Effector memory CD8-positive, alpha-beta T cell (primary cell): ENCODE data around the gene ERCC6L2.

ENCODE experiments used
- ATAC-seq: fragments of 150-1000 bp; cut with Tn5 transposase; replicated peaks from 2 replicates; pipeline ENCODE4 v1.10.0; 2021; ENCODE audit warnings: mild to moderate bottlenecking, moderate library complexity
- DNase-seq, 3 experiments: peaks; one replicate each; pipeline ENCODE4 v3.0.0; 2021
- H3K27ac Mint-ChIP-seq, 2 donors: one replicate each; pipeline ENCODE4 v1.8.0; 2022; ENCODE audit warnings: mild to moderate bottlenecking in 2 of 2, mixed read lengths in 2 of 2, moderate library complexity in 2 of 2
- H3K27me3 Mint-ChIP-seq, 2 donors: one replicate each; pipeline ENCODE4 v1.8.0; 2022; ENCODE audit warnings: mixed read lengths in 2 of 2
- H3K36me3 Mint-ChIP-seq: one replicate; pipeline ENCODE4 v1.8.0; 2022; ENCODE audit warnings: mild to moderate bottlenecking, moderate library complexity, mixed read lengths; ENCODE audit not compliant: insufficient read depth
- H3K4me1 Mint-ChIP-seq, 2 donors: one replicate each; pipeline ENCODE4 v1.8.0; 2022; ENCODE audit warnings: low read depth in 2 of 2, mixed read lengths in 2 of 2
- H3K4me3 Mint-ChIP-seq, 2 donors: one replicate each; pipeline ENCODE4 v1.8.0; 2022; ENCODE audit warnings: mild to moderate bottlenecking in 2 of 2, mixed read lengths in 2 of 2, moderate library complexity in 2 of 2
- H3K9me3 Mint-ChIP-seq, 2 donors: one replicate each; pipeline ENCODE4 v1.8.0; 2022; ENCODE audit warnings: mixed read lengths in 2 of 2

ERCC6L2 gene

DNA sequence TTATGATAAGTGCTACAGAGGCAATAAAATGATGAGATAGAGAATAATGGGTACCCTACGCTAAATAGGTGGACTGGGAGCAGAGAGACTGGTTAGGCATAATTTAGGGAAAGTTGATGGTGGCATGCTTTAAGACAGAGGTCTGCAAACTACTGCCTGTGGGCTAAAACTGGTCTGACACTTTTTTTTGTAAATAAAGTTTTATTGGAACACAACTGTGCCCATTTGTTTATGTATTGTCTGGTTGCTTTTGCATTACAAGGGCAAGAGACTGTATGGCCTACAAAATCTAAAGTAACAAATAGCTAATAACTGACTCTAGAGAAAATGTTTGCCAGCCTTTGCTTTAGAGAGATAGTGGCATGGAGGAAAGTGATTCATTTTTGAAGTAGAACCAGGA is 2.5 kb downstream of the ERCC6L2 start:
- Mint-ChIP-seq H3K4me3 (no peak overlapping the region), H3K36me3 (peaks cover 20% of the 10 kb centered on the region), H3K27me3 (no peaks in the 10 kb centered on the region), H3K4me1 (peaks cover 22 to 28% of the 10 kb centered on the region in 2 donors), H3K27ac (no peak overlapping the region), H3K9me3 (no peaks in the 10 kb centered on the region)
- ATAC-seq (no peak), DNase-seq (no peak)

DNA sequence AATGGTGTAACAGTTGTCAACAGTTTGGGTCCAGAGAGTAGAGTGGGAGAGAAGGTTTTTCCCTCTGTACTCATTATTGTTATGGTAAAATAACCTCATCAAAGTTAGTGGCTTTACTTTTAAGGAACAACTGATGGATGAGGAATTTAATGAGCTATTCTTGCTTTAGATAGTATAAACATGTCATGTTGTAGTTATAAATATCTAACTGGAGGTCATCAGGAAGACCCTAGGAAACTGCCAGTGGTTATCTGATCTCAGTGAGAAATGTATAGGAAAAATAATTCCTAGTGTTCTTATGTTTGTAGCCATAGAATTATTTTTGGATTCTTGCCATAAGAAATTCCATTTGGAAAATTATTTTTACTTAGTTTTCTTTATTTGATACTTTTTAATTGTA is 4.1 kb downstream of the ERCC6L2 start:
- ATAC-seq: no peak
- peaks cover 18 to 24% of the 10 kb centered on the region in 2 donors for H3K4me1 Mint-ChIP-seq
- no peak overlapping the region for H3K4me3 Mint-ChIP-seq

DNA sequence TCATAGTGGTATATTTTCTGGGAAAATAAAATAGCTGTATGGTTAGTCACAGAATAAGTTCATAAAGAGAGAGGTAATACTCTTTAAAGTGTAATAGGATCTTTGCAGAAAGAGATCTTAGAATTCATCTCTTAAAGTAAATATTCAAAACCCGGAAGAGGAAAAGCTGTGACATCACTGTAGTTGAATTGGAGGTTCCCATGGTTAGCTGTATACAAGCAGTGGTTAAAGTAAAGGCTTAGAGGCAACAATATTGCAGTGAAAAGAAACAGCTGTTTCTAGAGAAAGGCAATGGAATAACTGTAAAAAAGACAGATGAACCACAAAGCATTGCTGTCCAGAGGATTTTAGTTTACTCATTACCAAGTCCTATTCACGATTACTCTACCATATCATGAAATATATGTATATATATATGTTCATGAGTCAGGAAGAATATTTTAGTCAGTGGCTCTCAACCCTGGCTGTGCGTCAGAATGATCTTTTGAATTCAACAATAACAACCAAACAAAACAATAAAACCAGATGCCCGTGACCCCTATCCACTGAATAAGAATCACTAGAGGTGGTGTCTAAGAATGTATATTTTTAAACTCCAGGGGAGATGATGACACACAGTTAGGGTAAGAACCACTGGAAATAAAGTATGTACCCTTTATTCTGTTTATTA is 4.7 kb downstream of the ERCC6L2 start:
- H3K4me3 Mint-ChIP-seq: no peak overlapping the region
- no peaks in the 10 kb centered on the region for H3K27me3 Mint-ChIP-seq
- peaks cover 28% of the 10 kb centered on the region for H3K36me3 Mint-ChIP-seq
- peak overlapping the region in 1 of 2 donors; percentile 60 for H3K27ac Mint-ChIP-seq
- DNase-seq (no peak), ATAC-seq (no peak)
- no peaks in the 10 kb centered on the region for H3K9me3 Mint-ChIP-seq
- peaks cover 17 to 27% of the 10 kb centered on the region in 2 donors for H3K4me1 Mint-ChIP-seq

More for the DNA sequence above, 4.1 kb downstream of the ERCC6L2 start:
- no peaks in the 10 kb centered on the region for H3K9me3 Mint-ChIP-seq
- peaks cover 32% of the 10 kb centered on the region for H3K36me3 Mint-ChIP-seq
- no peak for DNase-seq
- peak overlapping the region in 1 of 2 donors; percentile 60 for H3K27ac Mint-ChIP-seq
- no peaks in the 10 kb centered on the region for H3K27me3 Mint-ChIP-seq

DNA sequence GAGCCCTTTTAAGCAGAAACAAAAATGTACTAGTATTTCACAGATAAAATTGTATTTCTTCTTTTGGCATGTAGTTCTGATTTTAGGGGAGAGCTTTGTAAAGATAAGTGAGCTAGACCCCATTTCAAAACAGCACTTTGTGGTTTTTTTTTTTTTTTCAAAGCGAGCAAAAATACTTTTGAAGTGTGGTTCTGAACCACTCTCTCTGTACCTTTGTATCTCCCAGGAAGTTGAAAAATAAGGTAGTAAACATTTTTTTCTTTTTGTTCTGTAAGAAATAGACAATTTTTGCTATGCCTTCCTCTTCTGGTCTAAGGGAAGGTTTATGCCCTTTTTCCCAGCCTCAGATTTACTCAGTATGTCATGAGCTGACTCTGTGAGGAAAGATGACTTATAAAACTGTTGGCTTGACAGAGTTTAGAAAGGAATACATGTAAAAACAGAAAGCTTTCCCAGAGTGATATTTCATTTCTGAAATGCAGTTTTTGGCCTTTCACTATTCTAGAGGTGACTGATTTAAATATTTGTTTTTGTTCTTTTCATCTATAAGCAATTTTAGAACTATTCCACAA is 12.5 kb downstream of the ERCC6L2 start:
- H3K4me1 Mint-ChIP-seq: peaks cover 16 to 41% of the 10 kb centered on the region in 2 donors
- no peaks in the 10 kb centered on the region for H3K9me3 Mint-ChIP-seq
- H3K27ac Mint-ChIP-seq: peak overlapping the region; percentile 76 to 80
- DNase-seq (no peak), ATAC-seq (peak; percentile 63)
- no peaks in the 10 kb centered on the region for H3K27me3 Mint-ChIP-seq
- peak overlapping the region; percentile 34 to 65 for H3K4me3 Mint-ChIP-seq
- H3K36me3 Mint-ChIP-seq: peaks cover 14% of the 10 kb centered on the region

DNA sequence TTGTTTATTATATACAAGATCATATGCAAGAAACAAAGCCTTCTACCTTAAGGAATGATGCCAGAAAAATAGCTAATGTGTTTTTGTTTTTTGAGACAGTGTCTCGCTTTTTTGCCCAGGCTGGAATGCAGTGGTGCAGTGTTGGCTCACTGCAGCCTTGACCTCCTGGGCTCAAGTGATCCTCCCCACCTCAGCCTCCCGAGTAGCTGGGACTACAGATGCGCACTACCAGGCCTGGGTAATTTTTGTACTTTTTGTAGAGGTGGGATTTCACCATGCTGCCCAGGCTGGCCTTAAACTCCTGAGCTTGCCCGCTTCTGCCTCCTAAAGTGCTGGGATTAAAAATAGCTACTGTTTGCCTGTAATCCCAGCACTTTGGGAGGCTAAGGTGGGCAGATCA is 15.1 kb downstream of the ERCC6L2 start:
- Mint-ChIP-seq H3K4me1 (peaks cover 12 to 33% of the 10 kb centered on the region in 2 donors), H3K27me3 (no peaks in the 10 kb centered on the region), H3K9me3 (no peaks in the 10 kb centered on the region), H3K36me3 (peaks cover under 1% of the 10 kb centered on the region), H3K27ac (no peak overlapping the region), H3K4me3 (no peak overlapping the region)
- DNase-seq: no peak
- ATAC-seq: no peak

DNA sequence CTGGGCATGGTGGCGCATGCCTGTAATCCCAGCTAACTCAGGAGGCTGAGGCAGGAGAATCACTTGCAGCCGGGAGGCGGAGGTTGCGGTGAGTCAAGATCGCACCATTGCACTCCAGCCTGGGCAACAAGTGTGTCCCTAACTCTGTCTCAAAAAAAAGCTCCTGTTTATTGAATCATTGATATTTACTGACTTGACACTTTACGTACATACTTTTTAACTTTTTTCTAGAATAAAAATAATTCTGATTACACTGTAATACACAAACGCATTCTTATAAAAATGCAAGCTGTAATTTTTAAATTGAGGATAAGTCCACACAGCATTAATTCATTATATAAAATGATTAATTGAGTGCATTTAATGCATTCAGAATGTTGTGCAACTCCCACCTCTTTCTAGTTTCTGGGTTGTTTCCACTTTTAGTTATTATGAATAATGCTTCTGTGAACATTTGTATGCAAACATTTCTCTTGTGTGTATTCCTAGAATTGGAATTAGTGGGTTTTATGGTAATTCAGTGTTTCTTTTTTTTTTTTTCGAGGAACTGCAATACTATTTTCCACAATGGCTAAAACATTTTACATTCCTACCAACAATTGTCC is 15.7 kb downstream of the ERCC6L2 start:
- no peak overlapping the region for H3K4me3 Mint-ChIP-seq
- H3K9me3 Mint-ChIP-seq: no peaks in the 10 kb centered on the region
- no peak overlapping the region for H3K27ac Mint-ChIP-seq
- DNase-seq: no peak
- peaks cover 14 to 35% of the 10 kb centered on the region in 2 donors for H3K4me1 Mint-ChIP-seq
- peaks cover 3% of the 10 kb centered on the region for H3K36me3 Mint-ChIP-seq
- no peak for ATAC-seq
- no peaks in the 10 kb centered on the region for H3K27me3 Mint-ChIP-seq

DNA sequence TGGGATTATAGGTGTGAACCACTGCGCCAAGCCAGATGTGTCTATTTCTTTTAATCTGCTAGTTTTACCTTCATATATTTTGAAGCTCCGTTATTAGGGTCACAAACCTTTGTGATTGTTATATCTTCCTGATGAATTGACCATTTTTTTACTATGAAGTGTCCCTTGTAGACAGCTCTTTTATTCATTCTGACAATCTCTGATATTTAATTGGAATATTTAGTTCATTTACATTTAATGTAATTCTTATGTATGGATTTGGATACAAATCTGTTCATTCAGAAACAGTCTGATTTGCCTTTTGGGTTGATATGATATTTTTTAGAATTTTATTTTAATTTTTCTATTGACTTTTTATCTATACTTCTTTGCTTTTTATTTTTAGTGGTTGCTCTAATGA is 17.2 kb downstream of the ERCC6L2 start:
- peaks cover 3% of the 10 kb centered on the region for H3K36me3 Mint-ChIP-seq
- H3K4me3 Mint-ChIP-seq: no peak overlapping the region
- DNase-seq (no peak), ATAC-seq (no peak)
- H3K27ac Mint-ChIP-seq: no peak overlapping the region
- no peaks in the 10 kb centered on the region for H3K27me3 Mint-ChIP-seq
- H3K4me1 Mint-ChIP-seq: peaks cover 11 to 38% of the 10 kb centered on the region in 2 donors
- no peaks in the 10 kb centered on the region for H3K9me3 Mint-ChIP-seq

DNA sequence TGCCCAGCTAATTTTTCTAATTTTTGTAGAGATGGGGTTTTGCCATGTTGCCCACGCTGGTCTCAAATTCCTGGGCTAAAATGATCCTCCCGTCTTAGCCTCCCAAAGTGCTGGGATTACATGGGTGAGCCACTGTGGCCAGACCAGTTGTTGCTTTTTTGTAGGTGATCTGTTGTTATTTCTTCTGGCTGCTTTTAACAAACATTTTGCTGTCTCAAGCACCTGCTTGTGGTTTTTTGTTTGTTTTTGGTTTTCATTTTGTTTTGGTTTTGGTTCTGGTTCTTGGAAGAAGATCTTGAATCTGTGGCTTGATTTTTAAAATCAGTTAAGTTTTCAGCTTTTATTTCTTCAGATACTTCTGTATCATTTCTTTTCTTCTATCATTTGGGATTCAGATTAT is 21.1 kb downstream of the ERCC6L2 start:
- no peaks in the 10 kb centered on the region for H3K27me3 Mint-ChIP-seq
- ATAC-seq: no peak
- H3K36me3 Mint-ChIP-seq: peaks cover 10% of the 10 kb centered on the region
- H3K27ac Mint-ChIP-seq: peak overlapping the region in 1 of 2 donors; percentile 38
- H3K4me3 Mint-ChIP-seq: peak overlapping the region in 1 of 2 donors; percentile 25
- no peak for DNase-seq
- peaks cover 7 to 20% of the 10 kb centered on the region in 2 donors for H3K4me1 Mint-ChIP-seq
- no peaks in the 10 kb centered on the region for H3K9me3 Mint-ChIP-seq

DNA sequence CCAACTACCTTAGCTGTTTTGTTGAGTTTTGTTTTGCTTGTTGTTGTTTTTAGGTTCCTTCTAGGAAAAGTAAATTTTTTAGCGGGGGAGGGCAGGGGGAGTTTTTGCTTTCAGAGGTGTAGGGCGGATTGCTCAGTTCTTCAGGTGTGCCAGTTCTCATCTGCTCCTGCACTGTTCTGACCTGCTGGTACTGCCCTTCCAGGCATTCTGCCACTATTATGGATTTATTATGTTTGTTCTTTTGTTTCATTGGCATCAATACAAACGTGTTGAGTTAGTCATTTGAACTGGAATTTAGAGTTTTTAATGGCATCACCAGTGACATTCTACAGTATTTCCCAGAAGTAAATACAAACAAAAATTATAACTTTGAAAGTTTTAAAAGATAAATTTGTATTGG is 26.0 kb downstream of the ERCC6L2 start:
- no peak overlapping the region for H3K4me3 Mint-ChIP-seq
- DNase-seq (no peak), ATAC-seq (no peak)
- H3K36me3 Mint-ChIP-seq: peaks cover 6% of the 10 kb centered on the region
- no peaks in the 10 kb centered on the region for H3K9me3 Mint-ChIP-seq
- H3K4me1 Mint-ChIP-seq: peaks cover 4 to 10% of the 10 kb centered on the region in 2 donors
- no peaks in the 10 kb centered on the region for H3K27me3 Mint-ChIP-seq
- H3K27ac Mint-ChIP-seq: peak overlapping the region in 1 of 2 donors; percentile 20

DNA sequence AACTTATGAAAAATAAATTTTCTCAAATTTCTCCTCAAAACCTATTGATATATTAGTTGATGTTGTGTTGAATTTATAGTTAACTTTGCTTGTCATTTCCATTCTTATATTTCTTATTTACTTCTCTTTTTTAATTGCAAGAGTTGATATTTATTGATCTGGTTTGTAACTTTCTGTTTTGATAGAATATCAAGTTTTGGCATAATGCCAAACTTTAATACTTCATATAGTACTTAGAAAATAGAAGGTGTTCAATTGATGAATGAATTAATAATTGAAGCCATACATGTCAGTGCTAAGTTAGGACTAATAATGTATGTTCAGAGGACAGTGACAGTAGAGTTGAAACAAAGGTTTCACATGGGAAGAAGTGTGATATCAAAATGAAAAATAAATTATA is 27.9 kb downstream of the ERCC6L2 start:
- H3K27ac Mint-ChIP-seq: no peak overlapping the region
- DNase-seq (no peak), ATAC-seq (no peak)
- H3K4me1 Mint-ChIP-seq: peaks cover 0 to 6% of the 10 kb centered on the region in 2 donors
- no peaks in the 10 kb centered on the region for H3K9me3 Mint-ChIP-seq
- H3K36me3 Mint-ChIP-seq: peaks cover 4% of the 10 kb centered on the region
- H3K27me3 Mint-ChIP-seq: no peaks in the 10 kb centered on the region
- H3K4me3 Mint-ChIP-seq: no peak overlapping the region

DNA sequence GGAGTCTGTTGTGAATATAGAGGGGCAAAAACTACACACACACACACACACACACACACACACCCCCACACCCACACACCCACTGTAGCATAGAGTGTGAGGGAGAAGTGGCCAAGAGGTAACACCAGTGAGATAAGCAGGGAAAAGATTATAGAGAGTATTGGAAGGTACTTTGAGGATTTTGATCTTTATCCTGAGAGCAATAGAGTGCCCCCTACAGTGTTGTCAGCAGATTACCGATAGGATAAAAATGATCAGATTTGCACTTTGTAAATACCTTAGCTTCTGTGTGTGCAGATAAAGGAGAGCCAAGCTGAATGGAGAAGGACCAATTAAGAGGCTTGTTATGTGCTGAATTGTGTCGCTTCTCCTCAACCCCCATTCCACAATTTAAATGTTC is 32.3 kb downstream of the ERCC6L2 start:
- H3K9me3 Mint-ChIP-seq: no peaks in the 10 kb centered on the region
- DNase-seq (no peak), ATAC-seq (no peak)
- no peak overlapping the region for H3K4me3 Mint-ChIP-seq
- no peaks in the 10 kb centered on the region for H3K27me3 Mint-ChIP-seq
- peak overlapping the region in 1 of 2 donors; percentile 68 for H3K27ac Mint-ChIP-seq
- peaks cover 0 to 7% of the 10 kb centered on the region in 2 donors for H3K4me1 Mint-ChIP-seq
- H3K36me3 Mint-ChIP-seq: no peaks in the 10 kb centered on the region

DNA sequence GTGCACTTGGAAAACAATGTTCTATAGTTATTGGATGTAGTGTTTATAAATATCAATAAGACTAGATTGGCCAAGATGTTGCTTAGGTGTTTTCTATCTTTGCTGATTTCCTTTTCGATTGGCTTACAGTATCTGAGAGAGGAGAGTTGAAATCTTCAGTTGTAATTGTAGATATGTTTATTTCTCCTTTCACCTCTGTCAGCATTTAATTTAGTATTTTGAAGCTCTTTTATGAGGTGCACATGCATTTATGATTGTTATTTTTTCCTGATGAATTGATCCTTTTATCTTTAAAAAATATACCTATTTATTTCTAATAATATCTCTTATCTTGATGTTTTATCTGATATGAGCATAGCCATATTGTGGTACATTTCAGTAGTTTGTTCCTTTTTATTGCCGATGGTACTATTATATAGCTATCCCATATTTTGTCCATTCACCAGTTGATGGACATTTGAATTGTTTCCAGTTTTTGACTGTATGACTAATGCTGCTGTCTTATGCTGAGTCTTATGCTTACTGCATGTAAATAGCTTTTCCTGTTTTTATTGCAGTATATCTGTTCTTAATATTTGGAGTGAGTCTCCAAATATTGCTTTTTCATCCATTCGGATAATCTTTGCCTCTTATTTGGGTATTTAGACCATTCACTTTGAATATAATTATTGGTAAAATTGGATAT is 34.7 kb downstream of the ERCC6L2 start:
- ATAC-seq: no peak
- Mint-ChIP-seq H3K27me3 (no peaks in the 10 kb centered on the region), H3K27ac (peak overlapping the region in 1 of 2 donors; percentile 77), H3K36me3 (peaks cover 10% of the 10 kb centered on the region), H3K4me3 (no peak overlapping the region), H3K9me3 (no peaks in the 10 kb centered on the region), H3K4me1 (peaks cover 4 to 9% of the 10 kb centered on the region in 2 donors)
- no peak for DNase-seq

DNA sequence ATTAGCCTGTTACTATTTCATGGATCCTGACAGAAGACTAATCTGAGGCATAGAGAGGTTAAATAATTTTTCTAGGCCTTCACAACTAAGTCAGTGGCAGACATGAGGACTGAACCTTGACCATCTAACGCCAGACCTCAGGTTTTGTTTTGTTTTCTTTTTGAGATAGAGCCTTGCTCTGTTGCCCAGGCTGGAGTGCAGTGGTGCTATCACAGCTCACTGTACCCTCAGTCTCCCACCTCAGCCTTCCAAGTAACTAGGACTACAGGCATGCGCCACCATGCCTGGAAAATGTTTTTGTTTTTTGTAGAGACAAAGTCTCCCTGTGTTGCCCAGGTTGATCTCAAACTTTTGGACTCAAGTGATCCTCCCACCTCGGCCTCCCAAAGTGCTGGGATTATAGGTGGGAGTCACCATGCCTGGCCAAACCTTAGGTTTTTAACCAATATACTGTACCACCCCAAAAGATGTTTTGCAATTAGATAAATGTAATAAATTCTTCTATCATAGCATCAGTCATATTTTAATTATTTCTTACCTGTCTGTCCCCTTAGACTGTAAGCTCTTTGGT is 35.4 kb downstream of the ERCC6L2 start:
- peak overlapping the region in 1 of 2 donors; percentile 77 for H3K27ac Mint-ChIP-seq
- no peak for ATAC-seq
- H3K4me1 Mint-ChIP-seq: peaks cover 4 to 9% of the 10 kb centered on the region in 2 donors
- H3K4me3 Mint-ChIP-seq: no peak overlapping the region
- DNase-seq: no peak
- H3K27me3 Mint-ChIP-seq: no peaks in the 10 kb centered on the region
- H3K9me3 Mint-ChIP-seq: no peaks in the 10 kb centered on the region
- peaks cover 13% of the 10 kb centered on the region for H3K36me3 Mint-ChIP-seq
